Vagina (tissue), 2 donors: ENCODE measurements around the gene ACVR2A. TPM values are rescaled to one million over a fixed set of nuclear protein-coding genes. Genes with fewer than 3 reads are reported as not detected.

Source experiments
- DNase-seq, 2 donors: peaks; one replicate each; pipeline ENCODE4 v3.0.0-alpha.2; 2017; ENCODE audit errors: extremely low spot score in 2 of 2
- H3K27ac ChIP-seq: fragments of 200-600 bp; sonication (generic); one replicate; pipeline ENCODE4 v1.5.1; 2019
- H3K27me3 ChIP-seq: fragments of 200-600 bp; sonication (generic); one replicate; pipeline ENCODE4 v1.5.1; 2019
- H3K36me3 ChIP-seq, 2 donors: fragments of 200-600 bp; sonication (generic); one replicate each; pipeline ENCODE4 v1.5.1; 2017 to 2019
- H3K4me1 ChIP-seq: fragments of 200-600 bp; sonication (generic); one replicate; pipeline ENCODE4 v1.5.1; 2019
- H3K4me3 ChIP-seq, 2 donors: fragments of 200-600 bp; sonication (generic); 1 replicate in 1 of 2; 2 replicates in 1 of 2; pipeline ENCODE4 v1.5.1; 2016 to 2019
- H3K9me3 ChIP-seq: fragments of 200-600 bp; sonication (generic); one replicate; pipeline ENCODE4 v1.5.1; 2019
- CTCF ChIP-seq, 3 experiments: fragments of 450-650 bp in 2 of 3; fragments of 200-600 bp in 1 of 3; sonication (generic) in 1 of 3; IDR thresholded peaks; one replicate each; pipeline ENCODE4 v1.5.1; 2017 to 2019; ENCODE audit warnings: antibody characterized with exemption in 3 of 3, mild to moderate bottlenecking in 2 of 3, moderate library complexity in 2 of 3
- POLR2A ChIP-seq, 2 donors: fragments of 450-650 bp; IDR thresholded peaks; one replicate each; pipeline ENCODE4 v1.6.1; 2017; ENCODE audit warnings: antibody characterized with exemption in 2 of 2, mild to moderate bottlenecking in 2 of 2, moderate library complexity in 2 of 2
- POLR2AphosphoS5 ChIP-seq, 2 donors: sonication (generic); formaldehyde crosslinking; IDR thresholded peaks; one replicate each; pipeline ENCODE4 v1.9.0; 2017; ENCODE audit warnings: antibody characterized with exemption in 2 of 2, mild to moderate bottlenecking in 2 of 2, low read depth in 1 of 2; ENCODE audit not compliant: insufficient read depth in 1 of 2
- intact Hi-C: fragments of 100-400 bp; cut with DNase I; formaldehyde crosslinking; loops from one replicate; pipeline ENCODE4 v1.15.1; 2023
- total RNA-seq: library from RNA; depleted of rRNA; stranded (reverse); fragments of >200 nt; gene quantifications from one replicate; pipeline ENCODE4 v1.2.3, GENCODE V29; 2016

ACVR2A gene
- total RNA-seq, 1 donor from 2014 or later, result 29.7 TPM

GRCh38 chr2:147888680-147889079 lies 43.9 kb downstream of the ACVR2A start:
- H3K27ac ChIP-seq, result no peak overlapping the region

GRCh38 chr2:147904051-147904450 lies 59.2 kb downstream of the ACVR2A start:
- TF ChIP-seq CTCF (IDR thresholded peaks at IDR 0.05) (no peak), POLR2AphosphoS5 (IDR thresholded peaks at IDR 0.05; ENCODE audit: insufficient read depth in 1 of 2, low read depth in 1 of 2) (no peak), POLR2A (IDR thresholded peaks at IDR 0.05) (no peak)
- intact Hi-C loops, result no loop called here

More at GRCh38 chr2:147888680-147889079, 43.9 kb downstream of the ACVR2A start:
- Histone ChIP-seq H3K9me3 (no peaks in the 10 kb centered on the region), H3K36me3 (no peaks in the 10 kb centered on the region), H3K4me1 (peaks cover 12% of the 10 kb centered on the region), H3K4me3 (no peak overlapping the region), H3K27me3 (no peaks in the 10 kb centered on the region)
- no peak for DNase-seq
- intact Hi-C loops, result no loop called here
- TF ChIP-seq CTCF (IDR thresholded peaks at IDR 0.05), result no peak
- no peak for TF ChIP-seq POLR2A (IDR thresholded peaks at IDR 0.05)
- TF ChIP-seq POLR2AphosphoS5 (IDR thresholded peaks at IDR 0.05; ENCODE audit: insufficient read depth in 1 of 2, low read depth in 1 of 2), result no peak

GRCh38 chr2:147909178-147909577 lies 64.3 kb downstream of the ACVR2A start:
- no peaks in the 10 kb centered on the region for H3K36me3 ChIP-seq
- no peak overlapping the region for H3K4me3 ChIP-seq
- H3K27me3 ChIP-seq, result no peaks in the 10 kb centered on the region
- no peak overlapping the region for H3K27ac ChIP-seq
- DNase-seq, result no peak
- TF ChIP-seq CTCF (IDR thresholded peaks at IDR 0.05) (no peak), POLR2A (IDR thresholded peaks at IDR 0.05) (no peak), POLR2AphosphoS5 (IDR thresholded peaks at IDR 0.05; ENCODE audit: insufficient read depth in 1 of 2, low read depth in 1 of 2) (no peak)
- H3K9me3 ChIP-seq, result no peaks in the 10 kb centered on the region
- intact Hi-C loops, result no loop called here
- H3K4me1 ChIP-seq, result peaks cover 6% of the 10 kb centered on the region

More at GRCh38 chr2:147904051-147904450, 59.2 kb downstream of the ACVR2A start:
- no peak overlapping the region for H3K27ac ChIP-seq
- no peak for DNase-seq
- peaks cover 14% of the 10 kb centered on the region for H3K4me1 ChIP-seq
- no peak overlapping the region for H3K4me3 ChIP-seq
- no peaks in the 10 kb centered on the region for H3K27me3 ChIP-seq
- peaks cover 0 to 4% of the 10 kb centered on the region in 2 donors for H3K36me3 ChIP-seq
- H3K9me3 ChIP-seq, result no peaks in the 10 kb centered on the region

- no peak overlapping the region for H3K4me3 ChIP-seq
- H3K4me1 ChIP-seq, result no peaks in the 10 kb centered on the region
- H3K36me3 ChIP-seq, result no peaks in the 10 kb centered on the region
- no peak for DNase-seq
- TF ChIP-seq CTCF (IDR thresholded peaks at IDR 0.05), result peak; percentile 60 to 84 (median 78)
- no peak for TF ChIP-seq POLR2AphosphoS5 (IDR thresholded peaks at IDR 0.05; ENCODE audit: insufficient read depth in 1 of 2, low read depth in 1 of 2)
- TF ChIP-seq POLR2A (IDR thresholded peaks at IDR 0.05), result no peak
- no peaks in the 10 kb centered on the region for H3K27me3 ChIP-seq
- intact Hi-C loops, result no loop called here
- no peak overlapping the region for H3K27ac ChIP-seq
- H3K9me3 ChIP-seq, result no peaks in the 10 kb centered on the region
Observed at GRCh38 chr2:147910990-147911473, 66.2 kb downstream of the ACVR2A start.

GRCh38 chr2:147913701-147914480 lies 69.1 kb downstream of the ACVR2A start:
- no peaks in the 10 kb centered on the region for H3K27me3 ChIP-seq
- intact Hi-C loops, result no loop called here
- TF ChIP-seq CTCF (IDR thresholded peaks at IDR 0.05), result no peak
- H3K36me3 ChIP-seq, result peaks cover 0 to 10% of the 10 kb centered on the region in 2 donors
- no peak overlapping the region for H3K4me3 ChIP-seq
- H3K9me3 ChIP-seq, result no peaks in the 10 kb centered on the region
- no peaks in the 10 kb centered on the region for H3K4me1 ChIP-seq
- no peak for DNase-seq
- H3K27ac ChIP-seq, result no peak overlapping the region
